Fibroblast of villous mesenchyme (primary cell): ENCODE data around the gene PER1. TPM values are rescaled to one million over a fixed set of nuclear protein-coding genes. Genes with fewer than 3 reads are reported as not detected.

Source experiments
- DNase-seq: peaks from one replicate; pipeline ENCODE4 v3.0.0-alpha.2; 2010; ENCODE audit warnings: low read depth
- H3K4me3 ChIP-seq: 2 replicates; pipeline ENCODE4 v1.5.1; 2011; ENCODE audit warnings: low read depth, mild to moderate bottlenecking, low read length
- total RNA-seq: library from RNA; depleted of rRNA; stranded (reverse); fragments of >200 nt; gene quantifications from 2 replicates; pipeline ENCODE4 v1.2.3, GENCODE V29; 2012
- TF ChIP-seq, protein P1 (sequence below): IDR thresholded peaks from 2 replicates; pipeline ENCODE4 v1.5.1; 2012; ENCODE audit warnings: low read depth, mild to moderate bottlenecking, low read length; ENCODE audit not compliant: insufficient read depth

The PER1 gene
- total RNA-seq, 1 donor: 12.5 TPM

- TF ChIP-seq, protein P1, sequence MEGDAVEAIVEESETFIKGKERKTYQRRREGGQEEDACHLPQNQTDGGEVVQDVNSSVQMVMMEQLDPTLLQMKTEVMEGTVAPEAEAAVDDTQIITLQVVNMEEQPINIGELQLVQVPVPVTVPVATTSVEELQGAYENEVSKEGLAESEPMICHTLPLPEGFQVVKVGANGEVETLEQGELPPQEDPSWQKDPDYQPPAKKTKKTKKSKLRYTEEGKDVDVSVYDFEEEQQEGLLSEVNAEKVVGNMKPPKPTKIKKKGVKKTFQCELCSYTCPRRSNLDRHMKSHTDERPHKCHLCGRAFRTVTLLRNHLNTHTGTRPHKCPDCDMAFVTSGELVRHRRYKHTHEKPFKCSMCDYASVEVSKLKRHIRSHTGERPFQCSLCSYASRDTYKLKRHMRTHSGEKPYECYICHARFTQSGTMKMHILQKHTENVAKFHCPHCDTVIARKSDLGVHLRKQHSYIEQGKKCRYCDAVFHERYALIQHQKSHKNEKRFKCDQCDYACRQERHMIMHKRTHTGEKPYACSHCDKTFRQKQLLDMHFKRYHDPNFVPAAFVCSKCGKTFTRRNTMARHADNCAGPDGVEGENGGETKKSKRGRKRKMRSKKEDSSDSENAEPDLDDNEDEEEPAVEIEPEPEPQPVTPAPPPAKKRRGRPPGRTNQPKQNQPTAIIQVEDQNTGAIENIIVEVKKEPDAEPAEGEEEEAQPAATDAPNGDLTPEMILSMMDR: no peak
These were observed 4.3 kb downstream of the PER1 start for GRCh38 chr17:8147805-8148404.

GRCh38 chr17:8147141-8147804, 4.9 kb downstream of the PER1 start:
- no peak for DNase-seq
- TF ChIP-seq, protein P1: no peak
- no peak overlapping the region for H3K4me3 ChIP-seq

More at GRCh38 chr17:8147805-8148404, 4.3 kb downstream of the PER1 start:
- H3K4me3 ChIP-seq: no peak overlapping the region
- no peak for DNase-seq

DNA sequence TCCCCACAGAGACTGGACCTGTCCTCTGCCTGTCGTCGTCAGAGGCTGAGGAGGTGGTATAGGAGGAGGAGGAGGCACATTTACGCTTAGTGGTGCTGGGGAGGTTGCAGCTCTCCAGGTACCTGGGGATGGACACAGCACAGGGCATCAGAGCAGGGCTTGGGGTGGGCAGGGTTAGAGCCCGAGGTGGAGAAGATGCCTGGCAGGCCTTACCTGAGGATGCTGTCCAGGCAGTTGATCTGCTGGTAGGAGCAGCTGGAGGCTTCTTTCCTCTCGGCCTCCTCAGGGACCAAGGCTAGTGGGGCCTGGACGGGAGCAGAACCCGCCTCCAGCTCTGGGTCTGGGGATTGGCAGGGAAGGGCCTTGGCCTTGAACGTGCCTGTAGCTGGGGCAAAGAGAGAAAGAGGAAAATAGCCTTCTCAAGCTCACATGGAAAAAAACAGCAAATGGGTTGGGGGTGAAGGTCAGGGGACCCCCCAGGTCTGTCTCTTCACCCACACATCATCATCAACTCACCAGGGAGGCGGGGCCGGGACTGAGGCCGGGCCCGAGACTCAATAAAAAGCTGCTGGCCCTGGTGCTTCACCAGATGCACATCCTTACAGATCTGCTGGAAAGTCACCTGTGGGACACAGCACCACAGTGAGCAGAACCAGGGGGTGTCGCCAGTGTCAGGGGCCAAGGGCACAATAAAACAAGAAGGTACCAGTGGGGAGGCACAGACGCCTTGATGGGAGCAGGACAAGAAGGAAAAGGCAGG, 5.6 kb downstream of the PER1 start:
- no peak overlapping the region for H3K4me3 ChIP-seq
- no peak for DNase-seq
- TF ChIP-seq, protein P1: no peak

GRCh38 chr17:8145811-8146210, 6.4 kb downstream of the PER1 start:
- H3K4me3 ChIP-seq: no peak overlapping the region
- no peak for DNase-seq
- TF ChIP-seq, protein P1: no peak

GRCh38 chr17:8144401-8145231, 7.6 kb downstream of the PER1 start:
- no peak overlapping the region for H3K4me3 ChIP-seq
- DNase-seq: no peak
- TF ChIP-seq, protein P1: no peak

- TF ChIP-seq, protein P1: no peak
- no peak overlapping the region for H3K4me3 ChIP-seq
- DNase-seq: no peak
These were observed 8.4 kb downstream of the PER1 start for GRCh38 chr17:8143581-8144400.
